Urothelium cell line (cell line): ENCODE results near the gene DGCR8.

Experiments
- DNase-seq: peaks from one replicate; pipeline ENCODE4 v3.0.0; 2011; ENCODE audit warnings: low spot score, mixed read lengths
- FAIRE-seq: peaks from 2 replicates; lab custom pipeline; 2011; peaks lifted over from hg19 to GRCh38; lab: Jason Lieb, UNC

Gene DGCR8

DNA sequence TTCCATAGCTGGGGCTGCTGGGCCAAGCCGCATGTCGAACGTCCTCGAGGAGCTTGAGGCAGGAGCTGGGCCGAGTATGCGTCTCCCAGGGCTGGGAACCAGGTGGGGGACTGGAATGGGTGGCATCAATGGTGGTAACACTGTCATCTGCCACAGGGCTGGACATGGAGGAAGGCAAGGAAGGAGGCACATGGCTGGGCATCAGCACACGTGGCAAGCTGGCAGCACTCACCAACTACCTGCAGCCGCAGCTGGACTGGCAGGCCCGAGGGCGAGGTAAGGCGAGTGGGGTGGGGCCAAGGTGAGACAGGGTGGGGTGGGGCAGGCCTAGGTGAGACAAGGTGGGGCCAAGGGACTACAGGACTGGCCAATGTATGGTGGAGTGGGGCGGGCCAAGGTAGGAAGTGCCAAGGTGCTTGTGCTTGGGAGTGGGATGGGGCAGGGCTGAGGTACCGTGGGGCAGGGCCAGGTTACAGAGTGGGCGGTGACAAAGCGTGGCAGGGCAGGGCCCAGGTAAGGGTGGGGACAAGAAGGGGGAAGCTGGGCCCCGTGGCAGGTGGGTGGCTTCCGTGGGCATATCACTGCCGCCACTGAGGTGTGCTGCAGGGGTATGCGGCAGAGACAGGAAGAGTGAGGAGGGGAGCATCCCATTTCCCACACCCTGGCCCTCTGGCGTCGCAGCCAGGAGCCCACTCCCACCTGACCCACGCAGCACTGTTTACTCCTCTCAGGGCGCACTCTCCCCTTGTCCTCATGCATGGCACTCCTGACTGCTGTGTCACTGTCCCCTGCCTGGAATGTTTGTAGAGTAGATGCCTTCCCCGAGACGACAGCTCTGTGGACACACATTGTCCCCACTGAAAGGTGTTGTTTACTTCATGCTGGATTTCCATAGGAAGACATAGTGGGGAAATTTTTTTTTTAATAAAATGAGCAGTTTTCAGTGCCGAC is 27.5 kb upstream of the DGCR8 start:
- FAIRE-seq (peak; percentile 84), DNase-seq (no peak)

DNA sequence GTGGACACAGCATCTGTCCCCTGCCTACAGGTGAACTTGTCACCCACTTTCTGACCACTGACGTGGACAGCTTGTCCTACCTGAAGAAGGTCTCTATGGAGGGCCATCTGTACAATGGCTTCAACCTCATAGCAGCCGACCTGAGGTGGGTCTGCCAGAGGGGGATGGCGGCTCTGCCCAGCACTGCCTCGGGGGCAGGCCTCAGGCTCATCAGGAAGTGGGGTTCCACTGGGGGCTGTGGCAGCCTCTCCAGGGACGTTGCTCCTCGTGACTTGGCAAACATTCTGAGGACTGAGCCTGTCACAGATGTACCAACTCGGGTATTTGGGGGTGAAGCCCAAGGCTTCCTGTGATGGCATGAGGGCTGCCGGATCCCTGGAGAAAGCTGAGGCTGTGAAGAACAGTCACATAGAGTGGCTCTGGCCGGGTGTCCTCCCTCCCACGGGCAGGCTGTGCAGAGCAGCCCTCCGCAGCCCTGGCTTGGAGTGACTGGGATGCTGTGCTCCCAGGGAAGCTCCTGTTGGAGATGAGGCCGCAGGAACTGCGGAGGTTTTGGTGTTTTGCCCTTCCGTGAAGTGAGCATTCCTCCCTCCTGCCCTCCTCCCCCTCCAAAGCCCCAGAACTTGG is 26.5 kb upstream of the DGCR8 start:
- DNase-seq (no peak), FAIRE-seq (peak; percentile 20)

DNA sequence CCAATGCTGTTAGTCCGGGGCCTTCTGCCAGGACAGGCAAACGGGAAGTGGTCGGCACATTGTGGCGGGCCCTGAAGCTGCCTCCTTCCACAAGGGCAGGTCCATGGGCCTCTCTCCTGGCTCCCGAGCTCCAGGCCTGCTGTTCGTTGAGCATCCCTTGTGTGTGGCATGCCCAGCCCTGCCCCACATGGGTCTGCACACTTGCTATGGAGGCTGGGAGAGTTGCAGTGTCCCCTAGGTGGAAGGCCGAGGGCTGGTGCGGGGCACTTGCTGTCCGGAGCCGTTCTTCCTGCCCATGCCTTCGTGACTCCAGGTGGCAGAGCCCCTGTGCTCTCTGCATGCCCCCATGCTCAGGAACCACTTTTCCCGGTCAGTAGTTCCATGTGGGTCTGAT is 26.0 kb upstream of the DGCR8 start:
- no peak for FAIRE-seq

DNA sequence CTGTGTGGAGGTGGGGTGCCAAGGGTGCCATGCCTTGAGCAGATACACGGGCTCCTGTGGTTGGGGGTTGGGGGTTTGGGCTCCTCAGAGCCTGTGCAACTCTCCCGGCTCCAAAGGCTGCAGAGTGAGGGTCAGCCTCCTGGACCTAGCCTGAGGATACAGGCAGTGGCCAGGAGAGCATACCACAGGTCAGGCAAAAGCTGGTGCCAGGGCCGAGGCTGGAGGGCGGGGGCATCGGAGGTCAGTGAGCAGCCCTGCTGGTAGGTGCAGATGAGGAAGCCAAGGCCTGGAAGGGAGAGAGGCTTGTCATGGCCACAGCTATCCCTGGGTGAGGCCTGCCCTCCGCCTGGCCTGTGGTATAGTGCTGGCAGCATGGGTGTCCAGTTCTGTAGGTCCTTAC is 25.6 kb upstream of the DGCR8 start:
- DNase-seq (no peak), FAIRE-seq (no peak)

More for the DNA sequence above, 26.0 kb upstream of the DGCR8 start:
- no peak for DNase-seq

DNA sequence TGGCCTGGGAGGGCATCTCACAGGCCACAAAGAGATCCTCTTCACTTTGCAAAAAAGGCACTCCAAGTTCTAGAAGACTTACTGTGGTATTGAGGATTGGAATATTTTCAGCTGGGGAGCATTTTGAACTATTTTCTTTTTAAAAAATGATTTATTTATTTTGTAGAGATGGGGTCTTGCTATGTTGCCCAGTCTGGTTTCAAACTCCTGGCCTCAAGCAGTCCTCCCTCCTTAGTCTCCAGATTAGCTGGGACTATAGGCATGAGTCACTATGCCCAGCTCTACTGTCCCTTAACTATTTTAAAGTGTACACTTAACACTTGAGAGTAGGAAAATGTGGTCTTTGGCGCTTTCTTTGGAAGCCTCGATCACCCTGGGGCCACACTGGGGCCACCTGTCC is 24.9 kb upstream of the DGCR8 start:
- FAIRE-seq (no peak), DNase-seq (no peak)

DNA sequence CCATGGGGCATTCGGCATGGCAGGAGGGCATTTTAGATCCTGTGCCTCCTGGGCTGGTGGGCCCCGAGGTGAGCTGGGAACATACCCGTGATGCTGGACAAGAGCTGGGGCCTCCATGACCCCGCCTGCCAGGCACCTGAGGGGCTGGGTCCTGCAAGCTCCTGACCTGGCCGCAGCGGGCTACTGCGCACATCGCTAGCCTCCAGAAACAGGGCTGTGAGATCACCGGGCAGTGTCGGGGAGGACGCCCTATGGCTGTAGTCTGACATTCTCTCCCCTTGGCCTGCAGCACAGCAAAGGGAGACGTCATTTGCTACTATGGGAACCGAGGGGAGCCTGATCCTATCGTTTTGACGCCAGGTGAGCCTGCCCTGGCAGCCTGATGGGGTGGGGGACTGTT is 24.4 kb upstream of the DGCR8 start:
- FAIRE-seq (no peak), DNase-seq (no peak)

DNA sequence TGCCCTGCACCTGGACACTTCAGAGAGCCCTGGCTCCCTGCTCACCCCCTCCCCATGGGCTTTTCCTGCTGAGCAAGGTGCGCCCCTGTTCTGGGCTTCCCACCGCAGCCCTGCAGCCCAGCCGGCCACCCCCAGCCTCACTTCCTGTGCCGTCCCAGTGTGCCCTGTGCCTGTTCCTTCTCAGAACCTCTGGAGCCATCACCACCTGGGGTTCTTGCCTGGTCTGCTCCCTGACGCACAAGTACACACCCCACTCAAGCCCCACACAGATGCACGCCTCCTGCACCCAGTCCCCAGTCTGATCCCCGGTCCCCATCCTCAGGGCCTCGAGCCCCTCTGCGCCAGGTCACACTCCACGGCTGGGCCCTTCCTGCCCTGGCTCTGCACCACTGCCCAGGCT is 23.9 kb upstream of the DGCR8 start:
- FAIRE-seq (no peak), DNase-seq (no peak)

DNA sequence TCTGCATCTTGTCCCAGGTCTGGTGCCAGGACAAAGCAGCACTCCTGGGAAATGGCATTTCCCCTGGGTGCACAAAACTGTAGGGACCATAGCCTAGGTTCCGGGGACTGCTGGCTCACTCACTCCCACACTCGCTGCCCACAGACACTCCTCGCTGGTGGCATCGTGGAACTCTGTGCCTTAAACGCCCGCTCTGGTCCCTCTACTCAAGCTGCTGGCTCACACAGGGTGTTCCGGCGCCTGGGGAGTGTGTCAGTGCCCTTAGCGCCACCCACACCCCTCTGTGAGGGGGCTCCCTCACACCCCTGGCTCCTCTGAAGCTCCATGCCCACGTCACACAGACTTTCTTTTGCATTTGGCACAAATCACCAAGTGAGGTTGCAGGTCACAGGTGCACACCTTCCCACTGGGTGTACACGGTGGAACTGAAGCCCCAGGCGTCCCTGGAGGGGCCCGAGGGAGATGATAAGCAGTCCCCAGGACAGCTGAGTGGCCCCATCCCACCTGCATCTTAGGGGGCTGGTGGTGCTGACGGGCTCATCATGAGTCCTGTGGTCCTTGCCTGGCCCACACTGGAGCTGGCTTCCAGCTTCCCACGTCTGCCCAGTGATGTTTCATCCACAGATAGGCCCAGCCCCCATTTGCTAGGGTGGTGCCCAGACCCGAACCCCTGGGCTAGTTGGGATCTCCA is 23.2 kb upstream of the DGCR8 start:
- no peak for DNase-seq
- FAIRE-seq, result peak; percentile 37

DNA sequence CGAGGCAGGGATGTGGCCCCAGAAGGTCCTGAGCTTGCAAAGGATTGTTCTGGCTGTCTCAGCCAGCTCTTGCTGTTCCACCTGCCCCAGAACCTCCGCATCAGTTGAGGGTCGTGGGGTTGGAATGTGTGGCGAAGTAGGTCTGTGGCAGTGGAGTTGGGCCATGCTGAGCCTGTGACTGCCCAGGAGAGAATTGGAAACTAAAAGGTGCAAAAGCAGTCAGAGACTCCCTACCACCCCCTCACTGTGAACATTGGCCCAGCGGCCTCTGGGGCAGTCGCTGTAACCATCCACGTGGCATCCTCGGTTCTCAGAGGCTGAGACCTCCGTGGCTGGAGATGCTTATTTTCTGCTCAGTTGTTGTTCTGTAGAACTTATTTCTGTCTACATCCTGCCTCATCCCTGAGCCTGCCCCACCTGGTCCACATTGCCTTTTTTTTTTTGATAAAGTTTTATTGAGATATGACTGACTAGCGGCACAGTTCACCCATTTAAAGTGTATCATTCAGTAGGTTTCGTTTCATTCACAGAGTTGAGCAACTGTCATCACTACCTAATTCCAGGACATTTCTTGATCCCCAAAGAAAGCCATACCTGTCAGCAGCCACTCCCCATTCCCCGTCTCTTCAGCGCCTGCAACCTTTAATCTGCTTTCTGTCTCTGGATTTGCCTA is 22.3 kb upstream of the DGCR8 start:
- no peak for DNase-seq
- FAIRE-seq, result peak; percentile 23

DNA sequence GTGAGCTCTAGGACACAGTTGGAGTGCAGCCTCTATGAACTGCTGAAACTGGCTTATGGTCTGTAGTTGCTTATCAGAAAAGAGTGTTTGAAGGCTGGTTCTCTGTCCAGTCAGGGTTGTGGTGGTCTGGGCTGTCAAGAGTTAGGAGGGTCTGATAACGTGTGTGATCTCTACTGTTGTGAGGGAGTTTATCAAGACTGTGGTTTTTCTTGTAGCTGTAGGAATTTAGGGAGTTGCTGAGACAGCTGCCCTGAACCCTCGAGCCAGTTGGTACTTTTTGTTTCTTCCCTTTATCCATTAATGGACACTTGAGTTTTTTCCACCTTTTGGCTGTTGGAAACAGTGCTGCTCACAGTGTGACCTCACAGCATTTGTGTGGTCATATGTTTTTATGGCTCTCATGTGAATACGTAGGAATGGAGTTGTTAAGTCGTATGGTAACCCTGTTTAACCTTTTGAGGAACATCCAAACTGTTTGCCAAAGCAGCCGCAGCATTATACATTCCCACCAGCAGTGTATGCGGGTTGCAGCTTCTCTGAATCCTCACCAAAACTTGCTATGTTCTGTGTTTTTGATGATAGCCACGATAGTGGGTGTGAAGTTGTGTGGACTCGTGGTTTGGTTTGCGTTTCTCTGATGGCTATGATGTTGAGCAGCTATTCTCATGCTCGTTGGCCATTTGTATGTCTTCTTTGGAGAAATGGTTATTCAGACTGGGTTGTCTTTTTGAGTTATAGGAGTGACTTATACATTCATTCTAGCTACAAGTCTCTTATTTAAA is 20.9 kb upstream of the DGCR8 start:
- FAIRE-seq (peak; percentile 32), DNase-seq (no peak)

DNA sequence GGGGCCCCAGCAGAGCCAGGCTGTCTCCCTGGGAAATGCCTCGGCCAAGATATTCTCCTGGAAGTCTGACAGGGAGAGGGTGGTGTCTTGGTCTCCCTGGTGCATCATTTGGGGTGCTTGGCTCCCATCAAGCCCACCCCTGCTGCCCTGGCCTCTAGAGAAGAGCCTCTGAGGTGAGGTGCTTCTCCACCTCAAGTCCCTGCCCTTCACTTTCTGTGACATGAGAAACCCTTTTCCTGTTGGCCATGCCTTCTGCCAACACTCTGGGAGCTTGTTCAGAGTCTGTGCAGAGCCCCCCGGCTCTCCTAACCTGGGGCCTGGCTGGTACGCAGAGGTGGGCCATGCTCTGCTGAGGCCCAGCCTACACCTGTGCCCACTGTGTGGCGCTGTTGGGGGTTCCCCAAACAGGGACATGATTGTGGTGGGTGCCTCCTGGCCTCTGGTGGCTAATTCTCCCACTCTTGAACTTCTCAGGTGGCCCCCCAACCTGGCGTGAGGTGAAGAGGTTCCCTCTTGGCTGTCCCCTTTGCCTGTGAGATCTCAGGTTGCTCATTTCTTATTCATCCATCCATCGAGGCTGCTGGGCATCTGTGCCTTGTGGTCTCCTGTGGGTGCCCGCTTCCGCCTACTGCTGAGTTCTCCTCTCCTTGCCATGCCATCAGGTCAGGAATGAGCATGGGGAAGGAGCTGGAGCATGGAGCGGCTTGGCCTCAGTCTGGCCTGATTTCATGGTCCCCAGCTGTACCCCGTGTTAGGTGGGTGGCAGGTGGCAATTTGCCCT is 19.2 kb upstream of the DGCR8 start:
- DNase-seq, result no peak
- FAIRE-seq, result peak; percentile 80

DNA sequence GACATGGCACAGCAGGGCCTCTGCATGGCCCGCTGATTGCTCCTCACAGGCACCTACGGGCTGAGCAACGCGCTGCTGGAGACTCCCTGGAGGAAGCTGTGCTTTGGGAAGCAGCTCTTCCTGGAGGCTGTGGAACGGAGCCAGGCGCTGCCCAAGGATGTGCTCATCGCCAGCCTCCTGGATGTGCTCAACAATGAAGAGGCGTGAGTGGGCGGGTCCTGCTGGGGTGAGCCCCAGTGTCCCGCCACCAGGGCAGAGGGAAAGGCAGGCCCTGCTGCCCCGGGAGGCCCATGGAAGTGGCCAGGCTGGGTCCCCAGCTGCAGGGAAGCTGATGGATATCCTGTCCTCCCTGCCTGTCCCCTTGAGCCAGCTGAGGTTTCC is 18.6 kb upstream of the DGCR8 start:
- no peak for FAIRE-seq
- no peak for DNase-seq

DNA sequence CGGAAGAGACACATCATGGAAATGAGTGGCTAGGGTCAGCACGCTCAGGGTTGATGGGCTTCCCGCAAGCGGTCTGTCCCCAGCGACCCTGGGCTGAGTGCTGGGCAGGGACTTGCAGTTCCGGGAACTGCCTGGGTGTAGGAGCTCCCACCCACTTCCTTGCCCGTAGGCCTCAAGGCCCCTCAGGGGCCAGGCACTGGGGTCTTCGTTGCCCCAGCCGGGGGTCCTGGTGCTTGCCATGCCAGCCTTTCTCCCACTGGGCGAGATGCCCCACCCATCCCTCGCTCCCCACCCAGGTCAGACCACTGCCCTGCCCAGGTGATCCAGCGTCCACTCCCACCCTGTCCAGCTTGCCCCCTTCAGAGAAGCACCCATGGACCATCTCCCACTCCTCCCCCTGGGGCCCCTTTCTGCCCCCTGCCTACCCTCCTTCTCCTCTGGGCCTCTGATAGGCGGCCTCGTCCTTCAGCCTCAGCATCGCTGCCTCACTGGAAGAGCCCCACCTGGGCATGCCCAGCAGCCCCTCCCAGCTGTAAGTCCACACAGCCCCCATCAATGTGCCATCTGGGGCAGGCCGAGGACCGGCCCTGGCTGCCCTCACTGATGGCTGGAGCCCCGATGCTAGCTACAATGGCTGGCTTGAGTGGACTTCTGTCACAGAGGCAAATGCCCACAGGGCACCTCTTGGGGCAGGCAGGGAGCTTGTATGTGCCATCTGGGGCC is 17.8 kb upstream of the DGCR8 start:
- FAIRE-seq, result no peak

DNA sequence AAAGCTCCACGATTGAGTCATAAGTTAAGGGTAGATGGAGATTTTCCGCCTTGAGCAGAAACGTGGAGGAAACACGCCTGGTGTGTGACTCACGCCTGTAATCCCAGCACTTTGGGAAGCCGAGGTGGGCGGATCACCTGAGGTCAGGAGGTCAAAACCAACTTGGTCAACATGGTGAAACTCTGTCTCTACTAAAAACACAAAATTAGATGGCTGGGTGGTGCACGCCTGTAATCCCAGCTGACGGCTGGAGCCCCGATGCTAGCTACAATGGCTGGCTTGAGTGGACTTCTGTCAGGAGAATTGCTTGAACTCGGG is 17.3 kb upstream of the DGCR8 start:
- FAIRE-seq (peak; percentile 84), DNase-seq (peak; percentile 56)

More for the DNA sequence above, 17.8 kb upstream of the DGCR8 start:
- DNase-seq, result no peak

DNA sequence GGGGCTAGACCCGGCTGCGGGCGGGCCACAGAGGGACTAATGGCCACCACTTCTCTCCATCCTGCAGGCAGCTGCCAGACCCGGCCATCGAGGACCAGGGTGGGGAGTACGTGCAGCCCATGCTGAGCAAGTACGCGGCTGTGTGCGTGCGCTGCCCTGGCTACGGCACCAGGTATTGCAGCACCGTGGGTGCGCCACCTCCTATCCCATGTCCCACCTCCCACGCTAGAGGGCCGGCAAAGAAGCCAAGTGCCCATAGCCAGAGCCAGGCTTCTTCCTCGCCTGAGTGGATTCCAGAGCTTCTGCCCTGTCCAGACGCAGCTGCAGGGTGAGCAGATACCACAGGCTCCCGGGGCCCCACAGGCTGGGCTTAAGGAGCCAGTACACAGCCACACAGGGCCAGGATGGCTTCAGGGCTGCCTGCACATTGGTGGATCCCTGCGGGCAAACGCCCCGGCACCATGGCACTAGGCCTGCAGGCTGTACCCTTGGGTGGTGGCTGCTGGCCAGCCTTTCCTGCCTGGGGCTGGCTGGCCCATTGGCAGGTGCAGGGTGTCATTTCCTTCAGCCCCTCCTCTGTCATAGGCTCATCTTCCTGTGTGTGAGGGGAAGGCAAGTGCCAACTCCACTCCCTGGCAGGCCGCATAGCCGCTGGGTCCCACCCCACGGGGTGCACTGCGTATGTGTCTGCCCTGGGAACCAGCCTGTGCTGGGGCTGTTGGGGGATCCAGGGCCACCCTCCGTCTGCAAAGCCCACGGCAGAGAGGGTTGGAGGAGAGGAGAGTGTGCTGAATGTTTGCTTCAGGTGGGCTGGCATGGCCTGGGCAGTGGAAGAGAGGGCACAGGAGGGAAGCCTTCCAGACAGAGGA is 16.5 kb upstream of the DGCR8 start:
- FAIRE-seq (peak; percentile 75), DNase-seq (no peak)

DNA sequence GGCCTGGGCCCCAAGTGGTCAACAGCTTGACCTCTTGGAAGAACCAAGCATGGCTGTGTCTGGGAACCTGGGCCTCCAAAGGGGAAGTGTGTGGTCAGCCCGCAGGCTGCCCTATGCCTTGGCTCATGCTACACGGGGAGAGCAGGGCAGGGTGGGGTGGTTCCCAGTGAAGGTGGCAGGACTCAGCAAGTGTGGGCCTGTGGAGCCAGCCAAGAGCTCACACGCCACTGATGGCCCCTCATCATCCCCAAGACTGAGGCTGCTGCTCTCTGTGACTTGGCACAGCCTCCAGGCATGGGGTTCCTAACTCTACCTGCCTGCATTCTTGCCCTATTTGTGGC is 15.9 kb upstream of the DGCR8 start:
- no peak for FAIRE-seq
- no peak for DNase-seq

DNA sequence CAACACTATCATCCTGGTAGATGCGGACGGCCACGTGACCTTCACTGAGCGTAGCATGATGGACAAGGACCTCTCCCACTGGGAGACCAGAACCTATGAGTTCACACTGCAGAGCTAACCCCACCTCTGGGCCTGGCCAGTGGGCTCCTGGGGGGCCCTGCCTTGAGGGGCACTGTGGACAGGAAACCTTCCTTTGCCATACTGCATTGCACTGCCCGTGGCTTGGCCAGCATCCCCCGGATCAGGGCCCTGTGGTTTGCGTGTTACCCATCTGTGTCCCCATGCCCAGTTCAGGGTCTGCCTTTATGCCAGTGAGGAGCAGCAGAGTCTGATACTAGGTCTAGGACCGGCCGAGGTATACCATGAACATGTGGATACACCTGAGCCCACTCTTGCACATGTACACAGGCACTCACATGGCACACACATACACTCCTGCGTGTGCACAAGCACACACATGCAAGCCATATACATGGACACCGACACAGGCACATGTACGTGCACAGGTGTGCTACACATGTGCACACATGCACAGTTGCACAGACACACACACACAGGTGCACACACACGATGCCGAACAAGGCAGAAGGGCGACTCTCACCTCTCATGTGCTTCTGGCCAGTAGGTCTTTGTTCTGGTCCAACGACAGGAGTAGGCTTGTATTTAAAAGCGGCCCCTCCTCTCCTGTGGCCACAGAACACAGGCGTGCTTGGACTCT is 15.3 kb upstream of the DGCR8 start:
- DNase-seq (no peak), FAIRE-seq (peak; percentile 97)
